HCT116 (cell line): ENCODE results near the gene RSPO4.

Experiments used
- EZH2 ChIP-seq: fragments of 200-600 bp; sonication (generic); IDR thresholded peaks from 2 replicates; pipeline ENCODE4 v1.6.1; 2017; ENCODE audit warnings: antibody characterized with exemption, mixed run types
- POLR2AphosphoS5 ChIP-seq: IDR thresholded peaks from 2 replicates; pipeline ENCODE4 v1.6.1; 2011; ENCODE audit warnings: mild to moderate bottlenecking, low read depth, low read length, moderate library complexity
- RAD21 ChIP-seq: IDR thresholded peaks from 2 replicates; pipeline ENCODE4 v1.6.1; 2012; ENCODE audit warnings: low read depth, mild to moderate bottlenecking
- YY1 ChIP-seq: IDR thresholded peaks from 2 replicates; pipeline ENCODE4 v1.6.1; 2011; ENCODE audit warnings: low read length, low read depth, moderate library complexity, mild to moderate bottlenecking; ENCODE audit not compliant: insufficient replicate concordance; ENCODE audit errors: extremely low read depth
- ZFX ChIP-seq: fragments of 450-650 bp; IDR thresholded peaks from 2 replicates; pipeline ENCODE4 v1.6.1; 2017
- TF ChIP-seq, protein P1 (sequence below), 3 experiments: fragments of 200-600 bp in 1 of 3; sonication (generic) in 1 of 3; IDR thresholded peaks in 2 of 3; conservative IDR thresholded peaks in 1 of 3; 2 replicates each; pipeline ENCODE4 v1.5.1; 2012 to 2017; ENCODE audit warnings: low read depth in 2 of 3, low read length in 2 of 3, antibody characterized with exemption in 1 of 3, borderline replicate concordance in 1 of 3, control low read depth in 1 of 3, mild to moderate bottlenecking in 1 of 3, mixed read lengths in 1 of 3, mixed run types in 1 of 3, moderate library complexity in 1 of 3; ENCODE audit not compliant: insufficient read depth in 1 of 3
- TF ChIP-seq, protein P2 (sequence below): IDR thresholded peaks from 2 replicates; pipeline ENCODE4 v1.6.1; 2012
- TF ChIP-seq, protein P3 (sequence below): IDR thresholded peaks from 2 replicates; pipeline ENCODE4 v1.6.1; 2012; ENCODE audit warnings: low read depth

DNA sequence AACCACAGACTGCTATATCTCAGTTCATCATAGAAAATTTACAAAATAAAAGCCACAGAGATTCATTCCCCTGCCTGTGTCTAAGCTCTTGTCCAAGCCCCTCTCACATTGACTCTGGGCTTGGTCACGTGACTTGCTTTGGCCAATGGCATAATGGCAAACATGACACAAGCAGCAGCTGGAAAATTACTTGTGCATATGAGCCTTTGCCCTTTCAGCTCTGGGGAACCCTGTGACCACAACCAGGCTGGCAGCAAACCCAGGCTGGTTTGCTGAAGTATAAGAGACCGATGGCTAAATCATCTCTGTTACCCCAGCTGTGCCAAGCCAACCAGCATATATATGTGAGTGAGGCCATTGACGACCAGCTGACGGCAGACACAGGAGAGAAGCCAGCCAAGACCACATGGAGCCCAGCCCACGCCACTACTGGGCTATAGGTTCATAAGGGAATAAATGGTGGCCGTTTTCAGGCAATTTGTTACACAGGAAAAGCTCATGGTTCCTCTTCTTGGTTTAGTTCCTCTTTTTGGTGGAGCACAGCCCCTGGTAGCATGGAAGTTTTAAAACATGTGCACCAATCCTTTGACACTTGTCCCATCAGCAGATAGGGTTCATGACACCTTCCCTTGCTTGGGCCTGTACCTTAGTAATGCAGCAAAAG, 31.8 kb upstream of the RSPO4 start:
- TF ChIP-seq, protein P1, sequence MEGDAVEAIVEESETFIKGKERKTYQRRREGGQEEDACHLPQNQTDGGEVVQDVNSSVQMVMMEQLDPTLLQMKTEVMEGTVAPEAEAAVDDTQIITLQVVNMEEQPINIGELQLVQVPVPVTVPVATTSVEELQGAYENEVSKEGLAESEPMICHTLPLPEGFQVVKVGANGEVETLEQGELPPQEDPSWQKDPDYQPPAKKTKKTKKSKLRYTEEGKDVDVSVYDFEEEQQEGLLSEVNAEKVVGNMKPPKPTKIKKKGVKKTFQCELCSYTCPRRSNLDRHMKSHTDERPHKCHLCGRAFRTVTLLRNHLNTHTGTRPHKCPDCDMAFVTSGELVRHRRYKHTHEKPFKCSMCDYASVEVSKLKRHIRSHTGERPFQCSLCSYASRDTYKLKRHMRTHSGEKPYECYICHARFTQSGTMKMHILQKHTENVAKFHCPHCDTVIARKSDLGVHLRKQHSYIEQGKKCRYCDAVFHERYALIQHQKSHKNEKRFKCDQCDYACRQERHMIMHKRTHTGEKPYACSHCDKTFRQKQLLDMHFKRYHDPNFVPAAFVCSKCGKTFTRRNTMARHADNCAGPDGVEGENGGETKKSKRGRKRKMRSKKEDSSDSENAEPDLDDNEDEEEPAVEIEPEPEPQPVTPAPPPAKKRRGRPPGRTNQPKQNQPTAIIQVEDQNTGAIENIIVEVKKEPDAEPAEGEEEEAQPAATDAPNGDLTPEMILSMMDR (IDR thresholded peaks at IDR 0.05 in 2 of 3, conservative IDR thresholded peaks at IDR 0.05 in 1 of 3; ENCODE audit: borderline replicate concordance in 1 of 3, insufficient read depth in 1 of 3, low read depth in 2 of 3, low read length in 2 of 3), result no peak
- TF ChIP-seq, protein P2, sequence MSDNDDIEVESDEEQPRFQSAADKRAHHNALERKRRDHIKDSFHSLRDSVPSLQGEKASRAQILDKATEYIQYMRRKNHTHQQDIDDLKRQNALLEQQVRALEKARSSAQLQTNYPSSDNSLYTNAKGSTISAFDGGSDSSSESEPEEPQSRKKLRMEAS, result no peak
- TF ChIP-seq, protein P3, sequence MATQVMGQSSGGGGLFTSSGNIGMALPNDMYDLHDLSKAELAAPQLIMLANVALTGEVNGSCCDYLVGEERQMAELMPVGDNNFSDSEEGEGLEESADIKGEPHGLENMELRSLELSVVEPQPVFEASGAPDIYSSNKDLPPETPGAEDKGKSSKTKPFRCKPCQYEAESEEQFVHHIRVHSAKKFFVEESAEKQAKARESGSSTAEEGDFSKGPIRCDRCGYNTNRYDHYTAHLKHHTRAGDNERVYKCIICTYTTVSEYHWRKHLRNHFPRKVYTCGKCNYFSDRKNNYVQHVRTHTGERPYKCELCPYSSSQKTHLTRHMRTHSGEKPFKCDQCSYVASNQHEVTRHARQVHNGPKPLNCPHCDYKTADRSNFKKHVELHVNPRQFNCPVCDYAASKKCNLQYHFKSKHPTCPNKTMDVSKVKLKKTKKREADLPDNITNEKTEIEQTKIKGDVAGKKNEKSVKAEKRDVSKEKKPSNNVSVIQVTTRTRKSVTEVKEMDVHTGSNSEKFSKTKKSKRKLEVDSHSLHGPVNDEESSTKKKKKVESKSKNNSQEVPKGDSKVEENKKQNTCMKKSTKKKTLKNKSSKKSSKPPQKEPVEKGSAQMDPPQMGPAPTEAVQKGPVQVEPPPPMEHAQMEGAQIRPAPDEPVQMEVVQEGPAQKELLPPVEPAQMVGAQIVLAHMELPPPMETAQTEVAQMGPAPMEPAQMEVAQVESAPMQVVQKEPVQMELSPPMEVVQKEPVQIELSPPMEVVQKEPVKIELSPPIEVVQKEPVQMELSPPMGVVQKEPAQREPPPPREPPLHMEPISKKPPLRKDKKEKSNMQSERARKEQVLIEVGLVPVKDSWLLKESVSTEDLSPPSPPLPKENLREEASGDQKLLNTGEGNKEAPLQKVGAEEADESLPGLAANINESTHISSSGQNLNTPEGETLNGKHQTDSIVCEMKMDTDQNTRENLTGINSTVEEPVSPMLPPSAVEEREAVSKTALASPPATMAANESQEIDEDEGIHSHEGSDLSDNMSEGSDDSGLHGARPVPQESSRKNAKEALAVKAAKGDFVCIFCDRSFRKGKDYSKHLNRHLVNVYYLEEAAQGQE, result no peak
- TF ChIP-seq EZH2, result no peak
- no peak for TF ChIP-seq ZFX
- no peak for TF ChIP-seq YY1
- no peak for TF ChIP-seq POLR2AphosphoS5
- TF ChIP-seq RAD21, result no peak
